ENCODE results near the gene PREB.

DNA sequence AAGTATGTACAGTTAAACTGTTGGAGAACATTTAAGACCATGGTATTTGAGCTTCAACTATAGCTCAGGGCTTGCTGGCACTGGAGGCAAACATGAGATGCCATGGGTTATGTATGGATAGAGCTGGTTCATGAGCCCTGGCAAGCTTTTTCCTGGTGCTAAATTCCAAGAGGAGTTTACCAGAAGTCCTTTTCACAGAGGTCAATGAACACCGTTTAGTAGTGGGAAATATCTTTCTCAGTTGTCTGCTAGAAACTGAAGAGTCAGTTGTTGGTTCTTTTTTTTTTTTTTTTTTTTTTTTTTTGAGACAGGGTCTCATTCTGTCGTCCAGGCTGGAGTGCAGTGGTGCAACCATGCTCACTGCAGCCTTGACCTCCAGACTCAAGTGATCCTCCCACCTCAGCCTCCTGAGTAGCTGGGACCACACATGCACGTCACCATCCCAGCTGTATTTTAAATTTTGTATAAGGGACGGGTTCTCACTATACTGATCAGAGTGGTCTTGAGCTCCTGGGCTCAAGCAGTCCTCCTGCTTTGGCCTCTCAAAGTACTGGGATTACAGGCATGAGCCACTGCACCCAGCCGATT is 46.5 kb downstream of the PREB start:
- TF ChIP-seq POLR2AphosphoS5 (IDR thresholded peaks at IDR 0.05) (no peak), EP300 (IDR thresholded peaks at IDR 0.05) (no peak)
- TF ChIP-seq, protein P1, sequence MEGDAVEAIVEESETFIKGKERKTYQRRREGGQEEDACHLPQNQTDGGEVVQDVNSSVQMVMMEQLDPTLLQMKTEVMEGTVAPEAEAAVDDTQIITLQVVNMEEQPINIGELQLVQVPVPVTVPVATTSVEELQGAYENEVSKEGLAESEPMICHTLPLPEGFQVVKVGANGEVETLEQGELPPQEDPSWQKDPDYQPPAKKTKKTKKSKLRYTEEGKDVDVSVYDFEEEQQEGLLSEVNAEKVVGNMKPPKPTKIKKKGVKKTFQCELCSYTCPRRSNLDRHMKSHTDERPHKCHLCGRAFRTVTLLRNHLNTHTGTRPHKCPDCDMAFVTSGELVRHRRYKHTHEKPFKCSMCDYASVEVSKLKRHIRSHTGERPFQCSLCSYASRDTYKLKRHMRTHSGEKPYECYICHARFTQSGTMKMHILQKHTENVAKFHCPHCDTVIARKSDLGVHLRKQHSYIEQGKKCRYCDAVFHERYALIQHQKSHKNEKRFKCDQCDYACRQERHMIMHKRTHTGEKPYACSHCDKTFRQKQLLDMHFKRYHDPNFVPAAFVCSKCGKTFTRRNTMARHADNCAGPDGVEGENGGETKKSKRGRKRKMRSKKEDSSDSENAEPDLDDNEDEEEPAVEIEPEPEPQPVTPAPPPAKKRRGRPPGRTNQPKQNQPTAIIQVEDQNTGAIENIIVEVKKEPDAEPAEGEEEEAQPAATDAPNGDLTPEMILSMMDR (IDR thresholded peaks at IDR 0.05), result no peak
